Neuronal stem cell (in vitro differentiated cells): ENCODE results near the gene CPT1C.

Experiments used
- DNase-seq: peaks from one replicate; pipeline ENCODE4 v3.0.0-alpha.2; 2013; ENCODE audit warnings: low spot score
- H2AFZ ChIP-seq: one replicate; pipeline ENCODE4 v1.6.1; 2013; ENCODE audit warnings: mild to moderate bottlenecking, low read length, inconsistent platforms
- H2AK5ac ChIP-seq: 2 replicates; pipeline ENCODE4 v1.6.1; 2013; ENCODE audit warnings: low read depth, mild to moderate bottlenecking, inconsistent platforms, low read length, moderate library complexity, mixed read lengths
- H2BK120ac ChIP-seq: 2 replicates; pipeline ENCODE4 v1.6.1; 2013; ENCODE audit warnings: low read depth, mild to moderate bottlenecking, inconsistent platforms, low read length, moderate library complexity, mixed read lengths
- H2BK12ac ChIP-seq: one replicate; pipeline ENCODE4 v1.6.1; 2013; ENCODE audit warnings: low read length, inconsistent platforms
- H2BK15ac ChIP-seq: 2 replicates; pipeline ENCODE4 v1.6.1; 2013; ENCODE audit warnings: mild to moderate bottlenecking, low read length, inconsistent platforms, mixed read lengths
- H2BK5ac ChIP-seq: one replicate; pipeline ENCODE4 v1.6.1; 2013; ENCODE audit warnings: inconsistent platforms, mild to moderate bottlenecking, low read length, moderate library complexity
- H3K14ac ChIP-seq: one replicate; pipeline ENCODE4 v1.6.1; 2013; ENCODE audit warnings: low read length, inconsistent platforms
- H3K18ac ChIP-seq: 2 replicates; pipeline ENCODE4 v1.6.1; 2013; ENCODE audit warnings: low read length, inconsistent platforms
- H3K23ac ChIP-seq: 2 replicates; pipeline ENCODE4 v1.6.1; 2013; ENCODE audit warnings: low read depth, mild to moderate bottlenecking, mixed read lengths, low read length, inconsistent platforms; ENCODE audit not compliant: poor library complexity
- H3K27ac ChIP-seq: replicated peaks from 3 replicates; pipeline ENCODE4 v1.5.1; 2013; ENCODE audit warnings: low read length, inconsistent platforms
- H3K27me3 ChIP-seq, 3 experiments: 2 replicates each; pipeline ENCODE4 v1.6.1; 2013; ENCODE audit warnings: low read length in 3 of 3, mild to moderate bottlenecking in 2 of 3, inconsistent platforms in 1 of 3, low read depth in 1 of 3, mixed read lengths in 1 of 3, moderate library complexity in 1 of 3; ENCODE audit not compliant: control insufficient read depth in 3 of 3, insufficient read depth in 3 of 3
- H3K36me3 ChIP-seq, 2 donors: replicated peaks in 1 of 2; 2 replicates each; pipeline ENCODE4 v1.6.1; 2013; ENCODE audit warnings: low read length in 2 of 2; ENCODE audit not compliant: control insufficient read depth in 2 of 2, insufficient read depth in 2 of 2
- H3K4ac ChIP-seq: 2 replicates; pipeline ENCODE4 v1.6.1; 2013; ENCODE audit warnings: inconsistent platforms, mild to moderate bottlenecking, low read length, moderate library complexity
- H3K4me1 ChIP-seq, 2 donors: 1 replicate in 1 of 2; 2 replicates in 1 of 2; pipeline ENCODE4 v1.6.1; 2013; ENCODE audit warnings: low read length in 2 of 2, low read depth in 1 of 2; ENCODE audit not compliant: control insufficient read depth in 2 of 2, insufficient read depth in 1 of 2
- H3K4me2 ChIP-seq: one replicate; pipeline ENCODE4 v1.6.1; 2013; ENCODE audit warnings: mild to moderate bottlenecking, low read length, inconsistent platforms; ENCODE audit not compliant: insufficient read depth, poor library complexity, severe bottlenecking
- H3K4me3 ChIP-seq, 2 donors: 2 replicates each; pipeline ENCODE4 v1.5.1; 2013; ENCODE audit warnings: low read length in 2 of 2, mild to moderate bottlenecking in 2 of 2, inconsistent platforms in 1 of 2, moderate library complexity in 1 of 2
- H3K79me1 ChIP-seq: one replicate; pipeline ENCODE4 v1.6.1; 2013; ENCODE audit warnings: low read depth, mild to moderate bottlenecking, inconsistent platforms, low read length, moderate library complexity
- H3K9ac ChIP-seq: one replicate; pipeline ENCODE4 v1.6.1; 2013; ENCODE audit warnings: mild to moderate bottlenecking, low read depth, low read length, inconsistent platforms; ENCODE audit not compliant: poor library complexity
- H3K9me3 ChIP-seq, 2 donors: replicated peaks in 1 of 2; 2 replicates each; pipeline versions ENCODE3 to v1.6.1; 2013; ENCODE audit warnings: low read length in 2 of 2, mild to moderate bottlenecking in 2 of 2, inconsistent platforms in 1 of 2, low read depth in 1 of 2, mixed read lengths in 1 of 2, moderate library complexity in 1 of 2; ENCODE audit not compliant: control insufficient read depth in 2 of 2, insufficient read depth in 1 of 2
- H4K8ac ChIP-seq: one replicate; pipeline ENCODE4 v1.6.1; 2013; ENCODE audit warnings: low read depth, mild to moderate bottlenecking, inconsistent platforms, low read length, moderate library complexity
- H4K91ac ChIP-seq: one replicate; pipeline ENCODE4 v1.6.1; 2013; ENCODE audit warnings: low read length, low read depth, mild to moderate bottlenecking, inconsistent platforms; ENCODE audit not compliant: poor library complexity
- WGBS, 2 donors: extraction: QIAGEN DNeasy Blood & Tissue Kit; methylation state at CpG; one replicate each; pipeline ENCODE4 v1.1.7; 2013; ENCODE audit warnings: missing lambda C conversion rate in 2 of 2, mixed read lengths in 1 of 2; ENCODE audit not compliant: insufficient read length in 2 of 2, insufficient replicate concordance in 1 of 2; ENCODE audit errors: extremely low coverage in 2 of 2; 5-methylcytosine and 5-hydroxymethylcytosine counted together
- small RNA-seq: library from polyadenylated mRNA; stranded (forward); fragments of <200 nt; extraction: miRNeasy Mini kit (QIAGEN cat#:217004); gene quantifications from one replicate; pipeline ENCODE3, GENCODE V24; 2013; ENCODE audit not compliant: insufficient read depth

CPT1C gene

DNA sequence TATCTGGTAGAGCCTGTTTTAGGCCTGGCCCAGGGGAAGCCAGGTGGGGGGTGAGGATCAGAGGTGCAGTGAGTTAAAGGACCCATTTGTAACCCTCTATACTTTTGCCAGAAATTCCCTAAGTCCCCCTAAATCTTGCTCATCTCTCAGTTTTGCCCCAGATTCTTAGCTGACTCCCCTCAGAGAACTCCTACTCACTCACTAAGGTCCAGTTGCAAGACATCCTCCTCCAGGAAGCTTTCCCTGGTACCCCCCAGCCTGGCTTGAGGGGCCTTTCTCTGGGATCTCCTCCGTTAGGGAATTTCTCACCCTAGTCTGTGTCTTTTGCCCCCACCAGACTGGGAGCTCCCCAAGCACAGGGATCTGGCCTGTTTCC lies 70.3 kb downstream of the CPT1C start:
- Histone ChIP-seq H3K4me3 (no peak overlapping the region), H3K79me1 (no peaks in the 10 kb centered on the region), H3K9ac (no peak overlapping the region), H2BK5ac (no peak overlapping the region), H2BK12ac (no peak overlapping the region), H3K23ac (no peak overlapping the region), H3K27ac (no peak overlapping the region), H2AFZ (peak overlapping the region; percentile 66), H2AK5ac (no peak overlapping the region), H2BK15ac (no peak overlapping the region), H3K14ac (no peak overlapping the region), H3K9me3 (peaks cover 0 to under 1% of the 10 kb centered on the region in 2 donors), H3K18ac (no peak overlapping the region), H3K4me1 (peaks cover 2 to 6% of the 10 kb centered on the region in 2 donors), H3K27me3 (peaks cover 0 to 6% (median 0%) of the 10 kb centered on the region in 3 experiments), H3K4me2 (no peak overlapping the region), H2BK120ac (no peak overlapping the region), H3K36me3 (no peaks in the 10 kb centered on the region), H4K8ac (no peak overlapping the region), H3K4ac (no peak overlapping the region), H4K91ac (no peak overlapping the region)
- WGBS, 2 donors, result no CpG with 5 or more reads among the region's 1 CpG
- DNase-seq, result no peak

DNA sequence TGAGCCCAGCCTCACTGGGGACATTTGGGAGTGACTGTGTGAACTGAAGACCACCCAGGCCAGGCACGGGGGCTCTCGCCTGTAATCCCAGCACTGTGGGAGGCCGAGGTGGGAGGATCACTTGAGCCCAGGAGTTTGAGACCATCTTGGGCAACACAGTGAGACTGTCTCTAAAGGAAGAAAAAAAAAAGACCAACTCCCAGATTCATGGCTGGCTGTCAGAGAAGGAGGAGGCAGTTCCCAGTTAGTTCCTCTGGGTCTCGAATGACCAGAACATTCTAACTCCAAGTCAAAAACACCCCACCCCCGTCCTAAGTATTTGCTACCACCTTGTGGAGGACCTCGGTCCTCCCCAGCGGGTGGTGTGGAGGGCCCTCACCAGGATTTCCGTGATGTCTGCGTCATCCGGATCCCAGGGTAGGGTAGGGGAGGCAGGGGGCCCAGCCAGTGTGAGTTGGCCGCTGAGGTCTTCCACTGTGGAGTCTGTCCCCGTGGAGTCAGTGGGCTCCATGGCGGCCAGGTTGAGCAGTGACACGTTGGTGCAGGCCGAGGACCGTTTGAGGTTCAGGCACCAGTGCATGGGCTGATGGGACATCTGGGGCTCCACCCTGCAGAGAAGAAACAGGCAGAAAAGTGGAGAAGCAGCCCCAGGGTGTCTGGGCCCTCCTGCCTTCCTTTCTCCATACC lies 70.9 kb downstream of the CPT1C start:
- H3K4me2 ChIP-seq, result no peak overlapping the region
- H2BK5ac ChIP-seq, result no peak overlapping the region
- H3K36me3 ChIP-seq, result no peaks in the 10 kb centered on the region
- no peak overlapping the region for H2BK120ac ChIP-seq
- H3K4me1 ChIP-seq, result peaks cover 2 to 6% of the 10 kb centered on the region in 2 donors
- peak overlapping the region; percentile 79 for H2AK5ac ChIP-seq
- H3K14ac ChIP-seq, result peak overlapping the region; percentile 79
- peak overlapping the region; percentile 51 for H3K9ac ChIP-seq
- no peak overlapping the region for H3K27ac ChIP-seq
- no peak overlapping the region for H2BK15ac ChIP-seq
- H3K27me3 ChIP-seq, result peaks cover 0 to 6% (median 0%) of the 10 kb centered on the region in 3 experiments
- no peak overlapping the region for H4K8ac ChIP-seq
- H4K91ac ChIP-seq, result no peak overlapping the region
- H3K23ac ChIP-seq, result peak overlapping the region; percentile 25
- H2AFZ ChIP-seq, result peak overlapping the region; percentile 66
- H2BK12ac ChIP-seq, result peak overlapping the region; percentile 73
- no peak overlapping the region for H3K4me3 ChIP-seq
- DNase-seq, result no peak
- no peaks in the 10 kb centered on the region for H3K9me3 ChIP-seq
- H3K4ac ChIP-seq, result no peak overlapping the region
- H3K79me1 ChIP-seq, result no peaks in the 10 kb centered on the region
- no CpG with 5 or more reads among the region's 16 CpGs for WGBS, 2 donors
- H3K18ac ChIP-seq, result peak overlapping the region; percentile 80

DNA sequence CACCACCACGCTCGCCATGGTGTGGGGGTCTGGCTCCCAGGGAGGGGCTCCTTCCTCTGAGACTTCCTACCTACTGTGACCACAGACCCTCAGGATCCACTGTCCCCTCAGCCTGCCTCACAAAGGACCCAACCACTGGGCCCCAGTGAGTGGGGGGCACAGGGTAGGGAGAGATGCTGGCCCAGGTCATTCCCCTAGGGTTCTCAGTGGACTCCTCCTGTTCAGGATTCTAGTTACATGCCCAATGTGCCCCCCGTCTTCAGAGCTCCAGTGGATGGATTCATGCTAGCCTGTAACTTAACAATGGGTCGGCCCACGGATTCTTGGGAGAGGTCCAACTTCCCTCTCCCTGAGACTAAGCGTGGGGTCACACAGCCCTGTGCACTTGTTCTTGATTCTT lies 72.3 kb downstream of the CPT1C start, which contains the start of gene TSKS:
TSKS (minus strand) TSS at position 77 of the 400 bp plus-strand sequence; CDS start at position 18, 59 bp downstream.
- Histone ChIP-seq H2BK15ac (peak within 1 kb of the TSS; percentile 91), H3K9ac (peak within 1 kb of the TSS; percentile 21), H3K9me3 (no peaks in the 10 kb centered on the region), H3K18ac (peak within 1 kb of the TSS; percentile 55), H3K14ac (no peak within 1 kb of the TSS), H3K23ac (no peak within 1 kb of the TSS), H2AK5ac (peak within 1 kb of the TSS; percentile 85), H3K36me3 (peaks cover 0 to under 1% of the 10 kb centered on the region in 2 donors), H3K27ac (no peak within 1 kb of the TSS), H2AFZ (peak within 1 kb of the TSS; percentile 71), H3K4ac (no peak within 1 kb of the TSS), H3K4me2 (no peak within 1 kb of the TSS), H3K27me3 (peaks cover 0 to 3% (median 0%) of the 10 kb centered on the region in 3 experiments), H3K4me3 (no peak within 1 kb of the TSS), H3K4me1 (peaks cover 10 to 11% of the 10 kb centered on the region in 2 donors), H2BK120ac (no peak within 1 kb of the TSS), H4K91ac (no peak within 1 kb of the TSS), H2BK5ac (peak within 1 kb of the TSS; percentile 69), H2BK12ac (peak within 1 kb of the TSS; percentile 73), H4K8ac (no peak within 1 kb of the TSS), H3K79me1 (peaks cover 6% of the 10 kb centered on the region)
- WGBS, 2 donors, result no CpG with 5 or more reads among the region's 6 CpGs
- DNase-seq, result no peak

Small RNA genes within 50 kb of the gene (small RNA-seq; reads per million reads assigned to genes)
- gene MIR5088, result 2.8 reads per million
